ENCODE results near the gene PLCB1. TPM values are rescaled to one million over a fixed set of nuclear protein-coding genes. Genes with fewer than 3 reads are reported as not detected.
A peak's percentile ranks its signal among the peaks of the same experiment; 100 is the strongest.

Gene PLCB1
- total and polyA plus RNA-seq, 7 donors: 1.5 to 10.7 (median 4.2) TPM

DNA sequence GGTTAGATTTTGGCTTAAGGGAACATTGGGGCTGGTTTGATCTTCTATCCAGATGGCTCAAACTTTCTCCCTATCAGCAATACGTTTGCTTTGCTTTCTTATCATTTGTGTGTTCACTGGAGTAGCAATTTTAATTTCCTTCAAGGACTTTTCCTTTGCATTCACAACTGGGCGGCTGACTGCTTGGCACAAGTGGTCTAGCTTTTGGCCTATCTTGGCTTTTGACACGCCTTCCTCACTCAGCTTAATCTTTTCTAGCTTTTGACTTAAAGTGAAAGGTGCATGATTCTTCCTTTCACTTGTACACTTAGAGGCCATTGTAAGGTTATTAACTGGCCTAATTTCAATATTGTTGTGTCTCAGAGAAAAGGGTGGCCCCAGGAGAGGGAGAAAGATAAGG lies 254.9 kb downstream of the PLCB1 start:
- H3K4me1 ChIP-seq: peaks cover 27% of the 10 kb centered on the region
- H3K4me3 ChIP-seq: no peak overlapping the region
- H3K9me3 ChIP-seq: no peaks in the 10 kb centered on the region
- TF ChIP-seq, protein P1, sequence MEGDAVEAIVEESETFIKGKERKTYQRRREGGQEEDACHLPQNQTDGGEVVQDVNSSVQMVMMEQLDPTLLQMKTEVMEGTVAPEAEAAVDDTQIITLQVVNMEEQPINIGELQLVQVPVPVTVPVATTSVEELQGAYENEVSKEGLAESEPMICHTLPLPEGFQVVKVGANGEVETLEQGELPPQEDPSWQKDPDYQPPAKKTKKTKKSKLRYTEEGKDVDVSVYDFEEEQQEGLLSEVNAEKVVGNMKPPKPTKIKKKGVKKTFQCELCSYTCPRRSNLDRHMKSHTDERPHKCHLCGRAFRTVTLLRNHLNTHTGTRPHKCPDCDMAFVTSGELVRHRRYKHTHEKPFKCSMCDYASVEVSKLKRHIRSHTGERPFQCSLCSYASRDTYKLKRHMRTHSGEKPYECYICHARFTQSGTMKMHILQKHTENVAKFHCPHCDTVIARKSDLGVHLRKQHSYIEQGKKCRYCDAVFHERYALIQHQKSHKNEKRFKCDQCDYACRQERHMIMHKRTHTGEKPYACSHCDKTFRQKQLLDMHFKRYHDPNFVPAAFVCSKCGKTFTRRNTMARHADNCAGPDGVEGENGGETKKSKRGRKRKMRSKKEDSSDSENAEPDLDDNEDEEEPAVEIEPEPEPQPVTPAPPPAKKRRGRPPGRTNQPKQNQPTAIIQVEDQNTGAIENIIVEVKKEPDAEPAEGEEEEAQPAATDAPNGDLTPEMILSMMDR (IDR thresholded peaks at IDR 0.05): no peak
- intact Hi-C loops (cut with DNase I): loop anchor here (5.0 to 10.0 kb wide), 4 partner anchors 255 to 340 kb away; partner anchors contain the start of gene PLCB1 (in 1 of the 2)
- no peaks in the 10 kb centered on the region for H3K36me3 ChIP-seq (ENCODE audit: insufficient read depth in 1 of 2, low read depth in 1 of 2)
- WGBS, 3 donors: 63 to 69% (median 65%) methylated on average over 3 of the region's 3 CpGs
- H3K27me3 ChIP-seq (ENCODE audit: insufficient read depth in 3 of 3, low read length in 2 of 3): no peaks in the 10 kb centered on the region
- H3K27ac ChIP-seq: no peak overlapping the region
- no peak for ATAC-seq
- no peak for DNase-seq

DNA sequence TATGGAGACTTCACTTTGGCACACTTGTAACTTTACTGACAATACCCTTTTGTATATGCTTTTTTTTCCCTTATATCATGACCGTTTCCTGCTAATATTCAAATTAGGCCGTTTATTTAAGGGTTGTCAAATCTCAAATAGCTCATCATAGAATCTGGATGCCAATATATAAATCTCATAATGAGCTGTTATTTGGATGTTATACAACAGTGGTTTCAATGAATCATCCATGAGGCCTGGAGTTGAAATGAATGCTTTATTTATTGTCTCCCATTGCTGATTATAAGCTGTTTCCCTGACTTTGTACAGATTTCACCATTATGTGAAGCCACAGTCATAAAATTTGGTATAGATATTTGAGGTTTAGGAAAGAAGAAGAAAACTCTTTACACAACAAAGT lies 256.1 kb downstream of the PLCB1 start:
- Histone ChIP-seq H3K36me3 (ENCODE audit: insufficient read depth in 1 of 2, low read depth in 1 of 2) (no peaks in the 10 kb centered on the region), H3K4me1 (peaks cover 27% of the 10 kb centered on the region), H3K4me3 (no peak overlapping the region), H3K27ac (no peak overlapping the region), H3K9me3 (no peaks in the 10 kb centered on the region), H3K27me3 (ENCODE audit: insufficient read depth in 3 of 3, low read length in 2 of 3) (no peaks in the 10 kb centered on the region)
- TF ChIP-seq, protein P1 (IDR thresholded peaks at IDR 0.05): no peak
- ATAC-seq (no peak), DNase-seq (no peak)
- intact Hi-C loops (cut with DNase I): loop anchor here (2.0 to 10.0 kb wide), 5 partner anchors 256 to 343 kb away; partner anchors contain the start of gene PLCB1 (in 1 of the 2)
- 67 to 79% (median 68%) methylated on average over 2 of the region's 2 CpGs for WGBS, 3 donors

DNA sequence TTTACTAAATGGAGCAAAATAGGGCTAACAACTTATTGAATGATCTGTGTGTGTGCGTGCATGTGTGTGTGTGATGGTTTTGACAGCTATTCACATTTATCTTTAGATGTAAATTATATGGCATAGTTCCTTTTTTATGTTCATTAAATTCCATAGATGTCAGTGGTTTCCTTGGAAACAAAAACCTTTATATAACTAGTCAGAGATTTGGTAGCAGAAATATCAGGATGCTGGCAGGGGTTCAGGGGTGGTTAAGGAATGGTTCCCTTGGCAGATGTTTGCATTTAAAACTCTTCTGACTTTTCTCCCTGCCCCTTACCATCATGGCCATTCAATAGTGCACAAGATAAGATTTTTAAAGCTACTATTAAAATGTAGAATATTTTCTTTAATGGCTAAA lies 256.6 kb downstream of the PLCB1 start:
- TF ChIP-seq, protein P1 (IDR thresholded peaks at IDR 0.05): no peak
- Histone ChIP-seq H3K27ac (no peak overlapping the region), H3K4me1 (peaks cover 27% of the 10 kb centered on the region), H3K4me3 (no peak overlapping the region), H3K27me3 (ENCODE audit: insufficient read depth in 3 of 3, low read length in 2 of 3) (no peaks in the 10 kb centered on the region), H3K36me3 (ENCODE audit: insufficient read depth in 1 of 2, low read depth in 1 of 2) (no peaks in the 10 kb centered on the region), H3K9me3 (no peaks in the 10 kb centered on the region)
- no peak for DNase-seq
- WGBS, 3 donors: 97 to 100% (median 100%) methylated on average over 1 of the region's 1 CpG
- ATAC-seq: no peak
- intact Hi-C loops (cut with DNase I): loop anchor here (1.0 to 10.0 kb wide), 6 partner anchors 256 to 344 kb away; partner anchors contain the start of gene PLCB1 (in 2 of the 2)

DNA sequence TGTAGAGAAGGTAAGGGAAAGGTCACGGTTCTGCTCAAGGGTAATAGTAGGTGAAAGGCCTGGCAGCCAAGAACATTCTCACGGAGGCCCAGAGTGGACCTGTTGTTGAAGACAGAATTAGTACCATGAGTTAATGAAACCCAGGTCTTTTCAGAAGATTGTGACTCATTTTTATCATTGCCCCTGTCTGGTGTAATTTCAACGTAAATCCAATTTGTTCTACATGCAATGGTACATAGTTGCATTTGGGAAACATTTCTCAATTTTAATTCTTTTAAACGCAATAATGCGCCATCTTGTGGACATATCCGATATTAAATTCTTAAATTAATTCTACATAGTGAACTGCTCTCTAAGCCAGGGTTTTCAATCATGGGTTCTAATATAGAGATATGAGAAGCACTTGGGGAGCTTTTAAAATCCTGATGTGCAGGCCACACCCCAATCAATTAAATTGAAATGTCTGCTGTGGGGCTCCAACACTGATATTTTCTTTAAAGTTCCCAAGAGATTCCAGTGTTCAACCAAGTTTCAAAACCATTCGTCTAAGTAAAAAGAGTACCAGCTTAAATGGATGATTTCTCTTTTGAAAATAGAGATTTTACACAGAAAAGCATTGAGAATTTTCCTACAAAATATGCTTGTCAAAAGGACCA lies 257.4 kb downstream of the PLCB1 start:
- Histone ChIP-seq H3K4me3 (peak overlapping the region; percentile 37), H3K4me1 (peaks cover 27% of the 10 kb centered on the region), H3K36me3 (ENCODE audit: insufficient read depth in 1 of 2, low read depth in 1 of 2) (no peaks in the 10 kb centered on the region), H3K27ac (no peak overlapping the region), H3K27me3 (ENCODE audit: insufficient read depth in 3 of 3, low read length in 2 of 3) (no peaks in the 10 kb centered on the region), H3K9me3 (no peaks in the 10 kb centered on the region)
- intact Hi-C loops (cut with DNase I): loop anchor here (1.0 to 10.0 kb wide), 6 partner anchors 257 to 345 kb away; partner anchors contain the start of gene PLCB1 (in 2 of the 2)
- no peak for DNase-seq
- TF ChIP-seq, protein P1 (IDR thresholded peaks at IDR 0.05): peak; percentile 62
- ATAC-seq: peak in 3 of 4 donors; percentile 42 to 79 (median 66)
- 22 to 30% (median 23%) methylated on average over 7 of the region's 7 CpGs for WGBS, 3 donors
